Right lobe of liver (tissue), 6 donors: ENCODE results near the gene TBC1D25. TPM values are rescaled to one million over a fixed set of nuclear protein-coding genes. Genes with fewer than 3 reads are reported as not detected.

Experiments used
- ATAC-seq, 4 donors: fragments of 200-7000 bp; cut with Tn5 transposase; one replicate each; pipeline ENCODE4 v1.9.1; 2020; ENCODE audit warnings: mild to moderate bottlenecking in 4 of 4, moderate library complexity in 4 of 4
- DNase-seq, 3 donors: peaks; one replicate each; pipeline ENCODE4 v3.0.0-alpha.2; 2020
- H3K27ac ChIP-seq, 3 donors: fragments of 200-600 bp; one replicate each; pipeline ENCODE4 v1.8.0; 2022
- H3K27me3 ChIP-seq, 2 donors: fragments of 200-600 bp; one replicate each; pipeline ENCODE4 v1.8.0; 2022
- H3K36me3 ChIP-seq, 4 donors: fragments of 200-600 bp; sonication (generic) in 1 of 4; one replicate each; pipeline versions ENCODE4 v1.5.1 to v1.8.0; 2017 to 2022; ENCODE audit warnings: control low read depth in 1 of 4
- H3K4me1 ChIP-seq, 4 donors: fragments of 200-600 bp; sonication (generic) in 1 of 4; one replicate each; pipeline versions ENCODE4 v1.5.1 to v1.8.0; 2017 to 2022; ENCODE audit warnings: control low read depth in 1 of 4
- H3K4me3 ChIP-seq, 3 donors: fragments of 200-600 bp; one replicate each; pipeline ENCODE4 v1.8.0; 2022
- H3K9me3 ChIP-seq, 4 donors: fragments of 200-600 bp; sonication (generic) in 1 of 4; one replicate each; pipeline versions ENCODE4 v1.5.1 to v1.8.0; 2017 to 2022; ENCODE audit warnings: control low read depth in 1 of 4
- POLR2A ChIP-seq: fragments of 450-650 bp; IDR thresholded peaks from one replicate; pipeline ENCODE4 v1.6.1; 2017; ENCODE audit warnings: antibody characterized with exemption, mild to moderate bottlenecking
- WGBS: methylation state at CpG from one replicate; pipeline ENCODE4 v1.1.6; 2018; ENCODE audit warnings: low coverage, low lambda C conversion rate; ENCODE audit not compliant: insufficient coverage; ENCODE audit errors: missing lambda C conversion rate; 5-methylcytosine and 5-hydroxymethylcytosine counted together
- intact Hi-C, 2 donors: fragments of 100-400 bp; cut with DNase I; formaldehyde crosslinking; loops; one replicate each; pipeline versions ENCODE4 v1.11.2 to v1.14.1; 2022
- total RNA-seq, 6 experiments: library from RNA; depleted of rRNA in 2 of 6; stranded (reverse); fragments of >200 nt in 2 of 6; fragmentation: NEBNext Ultra II Directional in 3 of 6; extraction: Animal tissue kit (Norgen Biotek cat#: 25700) in 3 of 6; gene quantifications; one replicate each; pipeline versions ENCODE4 v1.1.0 to v1.2.4, GENCODE V29; 2016 to 2023
- TF ChIP-seq, protein P1 (sequence below), 4 donors: fragments of 200-600 bp in 3 of 4; fragments of 450-650 bp in 1 of 4; IDR thresholded peaks; one replicate each; pipeline versions ENCODE4 v1.5.1 to v1.8.0; 2016 to 2022; ENCODE audit warnings: antibody characterized with exemption in 4 of 4, mild to moderate bottlenecking in 2 of 4
- donor health status: DM: no; HTN: yes; CAD: no.
- donor health status: DM: no; HTN: no; CAD: no.
- donor health status: DM: no; HTN: no; CAD: no.
- donor health status: DM: no; HTN: yes; CAD: no.
- donor health status: DM: no; HTN: yes; CAD: no.

The TBC1D25 gene
- total RNA-seq, 6 experiments from 2014 or later, result 4.3 to 7.5 (median 5.6) TPM

- H3K36me3 ChIP-seq, result peaks cover 0 to 13% (median 2%) of the 10 kb centered on the region in 4 donors
- ATAC-seq (no peak), DNase-seq (no peak)
- no peaks in the 10 kb centered on the region for H3K9me3 ChIP-seq
- H3K27me3 ChIP-seq, result no peaks in the 10 kb centered on the region
- H3K4me3 ChIP-seq, result no peak overlapping the region
- intact Hi-C loops, result no loop called here
- no peak overlapping the region for H3K27ac ChIP-seq
- 76% methylated on average over 4 of the region's 12 CpGs for WGBS
- no peaks in the 10 kb centered on the region for H3K4me1 ChIP-seq
- TF ChIP-seq, protein P1, sequence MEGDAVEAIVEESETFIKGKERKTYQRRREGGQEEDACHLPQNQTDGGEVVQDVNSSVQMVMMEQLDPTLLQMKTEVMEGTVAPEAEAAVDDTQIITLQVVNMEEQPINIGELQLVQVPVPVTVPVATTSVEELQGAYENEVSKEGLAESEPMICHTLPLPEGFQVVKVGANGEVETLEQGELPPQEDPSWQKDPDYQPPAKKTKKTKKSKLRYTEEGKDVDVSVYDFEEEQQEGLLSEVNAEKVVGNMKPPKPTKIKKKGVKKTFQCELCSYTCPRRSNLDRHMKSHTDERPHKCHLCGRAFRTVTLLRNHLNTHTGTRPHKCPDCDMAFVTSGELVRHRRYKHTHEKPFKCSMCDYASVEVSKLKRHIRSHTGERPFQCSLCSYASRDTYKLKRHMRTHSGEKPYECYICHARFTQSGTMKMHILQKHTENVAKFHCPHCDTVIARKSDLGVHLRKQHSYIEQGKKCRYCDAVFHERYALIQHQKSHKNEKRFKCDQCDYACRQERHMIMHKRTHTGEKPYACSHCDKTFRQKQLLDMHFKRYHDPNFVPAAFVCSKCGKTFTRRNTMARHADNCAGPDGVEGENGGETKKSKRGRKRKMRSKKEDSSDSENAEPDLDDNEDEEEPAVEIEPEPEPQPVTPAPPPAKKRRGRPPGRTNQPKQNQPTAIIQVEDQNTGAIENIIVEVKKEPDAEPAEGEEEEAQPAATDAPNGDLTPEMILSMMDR (IDR thresholded peaks at IDR 0.05), result no peak
- TF ChIP-seq POLR2A, result no peak
Observed at GRCh38 chrX:48560681-48561080, 21.2 kb downstream of the TBC1D25 start.

DNA sequence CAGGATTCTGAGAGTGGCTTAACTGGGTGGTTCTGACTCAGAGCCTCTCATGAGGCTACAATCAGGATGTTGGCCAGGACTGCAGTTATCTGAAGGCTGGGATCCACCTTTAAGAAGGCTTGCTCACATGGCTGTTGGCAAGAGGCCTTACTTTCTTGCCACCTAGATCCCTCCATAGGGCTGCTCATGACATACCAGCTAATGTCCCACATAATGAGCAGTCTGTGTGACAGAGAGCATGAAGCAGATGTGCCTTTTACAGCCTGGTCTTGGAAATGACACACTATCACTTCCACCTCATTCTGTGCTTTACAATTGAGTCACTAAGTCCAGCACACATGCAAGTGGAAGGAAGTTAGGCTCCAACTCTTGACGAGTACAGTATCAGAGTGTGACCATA is 30.4 kb downstream of the TBC1D25 start:
- no peaks in the 10 kb centered on the region for H3K9me3 ChIP-seq
- H3K4me3 ChIP-seq, result no peak overlapping the region
- no peak overlapping the region for H3K27ac ChIP-seq
- H3K36me3 ChIP-seq, result no peaks in the 10 kb centered on the region
- ATAC-seq, result no peak
- no peaks in the 10 kb centered on the region for H3K27me3 ChIP-seq
- TF ChIP-seq POLR2A, result no peak
- TF ChIP-seq, protein P1 (IDR thresholded peaks at IDR 0.05), result no peak
- 56% methylated on average over 1 of the region's 1 CpG for WGBS
- no peak for DNase-seq
- no peaks in the 10 kb centered on the region for H3K4me1 ChIP-seq
- intact Hi-C loops, result no loop called here

- no peak for TF ChIP-seq POLR2A
- TF ChIP-seq, protein P1 (IDR thresholded peaks at IDR 0.05), result no peak
- H3K9me3 ChIP-seq, result no peaks in the 10 kb centered on the region
- DNase-seq (peak in 2 of 3 donors; percentile 49 to 59), ATAC-seq (peak in 3 of 4 donors; percentile 9 to 18 (median 15))
- H3K4me3 ChIP-seq, result peak overlapping the region; percentile 71 to 82 (median 77)
- H3K27me3 ChIP-seq, result no peaks in the 10 kb centered on the region
- peak overlapping the region; percentile 93 to 99 (median 98) for H3K27ac ChIP-seq
- peaks cover 0 to 32% (median 14%) of the 10 kb centered on the region in 4 donors for H3K36me3 ChIP-seq
- intact Hi-C loops, result no loop called here
- H3K4me1 ChIP-seq, result peaks cover 0 to 10% (median 0%) of the 10 kb centered on the region in 4 donors
- WGBS, result 44% methylated on average over 18 of the region's 19 CpGs
Observed at GRCh38 chrX:48573690-48574269, 34.3 kb downstream of the TBC1D25 start.

- Histone ChIP-seq H3K36me3 (peaks cover 0 to 32% (median 14%) of the 10 kb centered on the region in 4 donors), H3K27ac (peak within 1 kb of the TSS; percentile 93 to 99 (median 98)), H3K27me3 (no peaks in the 10 kb centered on the region), H3K9me3 (no peaks in the 10 kb centered on the region), H3K4me1 (peaks cover 0 to 10% (median 0%) of the 10 kb centered on the region in 4 donors), H3K4me3 (peak within 1 kb of the TSS; percentile 71 to 82 (median 77))
- intact Hi-C loops, result no loop called here
- 32% methylated on average over 42 of the region's 71 CpGs for WGBS
- ATAC-seq (peak; percentile 97 to 98 (median 98)), DNase-seq (peak; percentile 92 to 95 (median 93))
- peak; percentile 89 for TF ChIP-seq POLR2A
- TF ChIP-seq, protein P1 (IDR thresholded peaks at IDR 0.05), result peak; percentile 27 to 36 (median 32)
Observed at GRCh38 chrX:48574270-48575266, 35.1 kb downstream of the TBC1D25 start, which contains the start of gene RBM3. RBM3 (plus strand) TSS chrX:48574484; CDS start chrX:48575181, 697 bp downstream.
